Upper lobe of right lung (tissue), 1 donor: ENCODE data around the gene ATF6. TPM values are rescaled to one million over a fixed set of nuclear protein-coding genes. Genes with fewer than 3 reads are reported as not detected.
A peak's percentile ranks its signal among the peaks of the same experiment; 100 is the strongest.

Source experiments
- ATAC-seq: fragments of 200-7000 bp; cut with Tn5 transposase; one replicate; pipeline ENCODE4 v1.9.1; 2020; ENCODE audit warnings: mild to moderate bottlenecking, moderate library complexity
- DNase-seq: peaks from one replicate; pipeline ENCODE4 v3.0.0-alpha.2; 2020
- H3K27ac ChIP-seq: fragments of 200-600 bp; one replicate; pipeline ENCODE4 v1.8.0; 2022
- H3K27me3 ChIP-seq: fragments of 200-600 bp; one replicate; pipeline ENCODE4 v1.8.0; 2022; ENCODE audit warnings: mild to moderate bottlenecking
- H3K36me3 ChIP-seq: fragments of 200-600 bp; one replicate; pipeline ENCODE4 v1.8.0; 2022
- H3K4me1 ChIP-seq: fragments of 200-600 bp; one replicate; pipeline ENCODE4 v1.8.0; 2022
- H3K4me3 ChIP-seq: fragments of 200-600 bp; one replicate; pipeline ENCODE4 v1.8.0; 2022; ENCODE audit warnings: mild to moderate bottlenecking
- H3K9me3 ChIP-seq: fragments of 200-600 bp; one replicate; pipeline ENCODE4 v1.8.0; 2022
- intact Hi-C: fragments of 100-400 bp; cut with DNase I; formaldehyde crosslinking; loops from one replicate; pipeline ENCODE4 v1.11.0; 2022
- total RNA-seq: library from RNA; stranded (reverse); fragmentation: NEBNext Ultra II Directional; extraction: Animal tissue kit (Norgen Biotek cat#: 25700); gene quantifications from one replicate; pipeline ENCODE4 v1.2.1, GENCODE V29; 2021
- TF ChIP-seq, protein P1 (sequence below): fragments of 200-600 bp; IDR thresholded peaks from one replicate; pipeline ENCODE4 v1.8.0; 2022; ENCODE audit warnings: antibody characterized with exemption
- donor health status: DM: no; HTN: yes; CAD: no; lungs with severe emphysema.

ATF6 gene
- total RNA-seq, 1 donor from 2014 or later, result 32.0 TPM

DNA sequence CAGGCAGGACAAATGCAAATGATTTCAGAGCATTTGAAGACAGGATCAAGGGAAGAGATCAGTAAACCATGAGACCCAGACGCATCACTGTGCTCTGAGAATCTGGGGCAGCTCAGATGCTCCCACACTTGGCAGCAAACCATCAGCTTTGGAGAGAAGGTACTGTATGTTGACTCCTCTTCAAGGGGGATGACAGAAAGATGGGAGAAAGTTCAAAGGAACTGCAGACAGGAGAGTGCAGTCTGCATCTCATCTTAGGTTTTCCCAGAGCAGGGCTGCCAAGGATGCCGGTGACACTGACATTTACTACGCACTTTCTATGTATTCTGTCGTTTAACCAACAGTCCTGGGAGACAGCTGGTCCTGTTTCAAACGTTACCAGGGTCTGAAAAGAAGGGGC lies 221.8 kb downstream of the ATF6 start:
- intact Hi-C loops, result no loop called here
- H3K36me3 ChIP-seq, result no peaks in the 10 kb centered on the region
- ATAC-seq, result no peak
- no peaks in the 10 kb centered on the region for H3K4me1 ChIP-seq
- H3K27me3 ChIP-seq, result no peaks in the 10 kb centered on the region
- H3K9me3 ChIP-seq, result peaks cover 7% of the 10 kb centered on the region
- H3K27ac ChIP-seq, result no peak overlapping the region
- no peak overlapping the region for H3K4me3 ChIP-seq
- no peak for DNase-seq
- TF ChIP-seq, protein P1, sequence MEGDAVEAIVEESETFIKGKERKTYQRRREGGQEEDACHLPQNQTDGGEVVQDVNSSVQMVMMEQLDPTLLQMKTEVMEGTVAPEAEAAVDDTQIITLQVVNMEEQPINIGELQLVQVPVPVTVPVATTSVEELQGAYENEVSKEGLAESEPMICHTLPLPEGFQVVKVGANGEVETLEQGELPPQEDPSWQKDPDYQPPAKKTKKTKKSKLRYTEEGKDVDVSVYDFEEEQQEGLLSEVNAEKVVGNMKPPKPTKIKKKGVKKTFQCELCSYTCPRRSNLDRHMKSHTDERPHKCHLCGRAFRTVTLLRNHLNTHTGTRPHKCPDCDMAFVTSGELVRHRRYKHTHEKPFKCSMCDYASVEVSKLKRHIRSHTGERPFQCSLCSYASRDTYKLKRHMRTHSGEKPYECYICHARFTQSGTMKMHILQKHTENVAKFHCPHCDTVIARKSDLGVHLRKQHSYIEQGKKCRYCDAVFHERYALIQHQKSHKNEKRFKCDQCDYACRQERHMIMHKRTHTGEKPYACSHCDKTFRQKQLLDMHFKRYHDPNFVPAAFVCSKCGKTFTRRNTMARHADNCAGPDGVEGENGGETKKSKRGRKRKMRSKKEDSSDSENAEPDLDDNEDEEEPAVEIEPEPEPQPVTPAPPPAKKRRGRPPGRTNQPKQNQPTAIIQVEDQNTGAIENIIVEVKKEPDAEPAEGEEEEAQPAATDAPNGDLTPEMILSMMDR, result no peak

DNA sequence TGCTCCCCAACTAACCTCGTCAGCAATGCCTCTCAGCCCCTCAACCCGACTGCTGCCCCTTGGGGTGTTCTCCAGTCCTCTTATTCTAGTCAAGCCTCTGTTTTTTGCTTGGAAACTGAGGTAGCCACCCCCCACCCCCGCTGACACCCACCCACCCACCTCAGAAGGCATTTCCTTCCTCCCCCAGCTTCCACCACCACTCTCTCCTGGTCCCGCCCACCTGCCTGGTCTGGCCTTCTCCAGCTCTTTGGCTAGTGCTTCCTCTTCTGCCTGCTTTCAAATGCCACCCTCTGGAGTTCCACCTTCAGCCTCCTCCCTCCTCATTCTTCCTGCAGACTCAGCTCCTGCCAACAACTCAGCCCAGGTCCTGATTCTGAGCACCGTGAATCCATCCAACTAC lies 222.3 kb downstream of the ATF6 start:
- H3K4me3 ChIP-seq, result no peak overlapping the region
- intact Hi-C loops, result no loop called here
- H3K36me3 ChIP-seq, result no peaks in the 10 kb centered on the region
- no peaks in the 10 kb centered on the region for H3K4me1 ChIP-seq
- no peak overlapping the region for H3K27ac ChIP-seq
- peak; percentile 51 for ATAC-seq
- TF ChIP-seq, protein P1, result no peak
- no peaks in the 10 kb centered on the region for H3K27me3 ChIP-seq
- DNase-seq, result no peak
- peaks cover 7% of the 10 kb centered on the region for H3K9me3 ChIP-seq

DNA sequence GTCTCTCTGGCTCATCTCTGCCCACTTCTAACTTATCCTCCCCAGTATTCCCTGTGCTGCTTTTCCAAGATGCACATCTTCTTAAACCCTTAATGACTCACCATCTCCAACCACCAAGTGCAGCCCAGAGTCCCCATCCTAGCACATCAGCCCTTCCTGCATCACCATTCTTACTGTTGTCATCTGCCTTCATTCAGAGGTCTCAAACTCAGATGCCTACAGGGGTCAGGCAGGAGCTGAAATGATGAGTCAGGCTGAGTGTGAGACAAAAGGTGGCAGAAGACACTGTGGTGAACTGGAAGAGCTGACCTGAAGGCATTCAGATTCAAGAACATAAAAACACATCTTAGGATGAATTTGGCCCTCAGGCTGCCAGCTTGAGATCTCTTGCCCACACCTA lies 223.0 kb downstream of the ATF6 start:
- intact Hi-C loops, result no loop called here
- H3K9me3 ChIP-seq, result peaks cover 7% of the 10 kb centered on the region
- no peaks in the 10 kb centered on the region for H3K36me3 ChIP-seq
- no peaks in the 10 kb centered on the region for H3K4me1 ChIP-seq
- no peaks in the 10 kb centered on the region for H3K27me3 ChIP-seq
- TF ChIP-seq, protein P1, result no peak
- H3K4me3 ChIP-seq, result no peak overlapping the region
- H3K27ac ChIP-seq, result no peak overlapping the region
- no peak for ATAC-seq
- no peak for DNase-seq

DNA sequence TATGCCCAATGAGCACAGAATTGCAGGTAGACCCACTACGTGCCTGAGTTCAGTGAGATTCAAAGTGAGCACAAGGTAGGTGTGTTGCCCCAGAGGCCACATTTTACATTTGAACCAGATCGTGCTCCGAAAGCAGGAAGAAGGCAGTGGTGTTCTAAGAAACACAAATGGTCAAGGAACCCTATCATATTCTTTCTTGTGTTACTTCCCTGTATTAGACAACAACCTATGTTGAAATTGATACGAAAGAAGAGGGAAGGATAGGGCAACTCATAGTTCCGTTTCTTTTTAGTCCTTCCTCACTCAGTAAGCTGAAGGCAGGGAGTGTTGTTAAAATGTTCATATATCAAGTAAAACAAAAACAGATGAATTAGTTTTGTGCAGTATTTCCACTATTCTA lies 223.7 kb downstream of the ATF6 start:
- no peak overlapping the region for H3K4me3 ChIP-seq
- peak; percentile 1 for DNase-seq

DNA sequence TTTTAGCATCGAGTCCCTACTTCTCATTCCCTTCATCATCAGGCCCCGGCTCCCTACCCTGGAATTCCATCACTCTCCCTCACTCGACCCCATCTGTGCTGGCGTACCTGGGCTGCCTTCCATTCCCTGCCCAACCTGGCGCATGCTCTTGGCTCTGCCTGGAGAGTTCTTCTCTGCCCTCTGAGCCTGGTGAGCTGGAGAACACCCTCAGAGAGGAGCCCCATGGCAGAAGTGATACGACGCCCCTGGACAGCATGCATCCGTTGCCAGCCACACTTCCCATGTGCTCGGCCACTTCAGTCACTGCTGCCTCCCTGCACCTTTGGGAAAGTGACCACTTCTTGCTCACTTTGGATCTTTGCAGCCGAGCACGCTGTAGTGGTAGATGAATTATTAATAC lies 227.5 kb downstream of the ATF6 start:
- intact Hi-C loops, result no loop called here
- ATAC-seq (no peak), DNase-seq (peak; percentile 40)
- Histone ChIP-seq H3K9me3 (no peaks in the 10 kb centered on the region), H3K27ac (no peak overlapping the region), H3K36me3 (no peaks in the 10 kb centered on the region), H3K4me1 (no peaks in the 10 kb centered on the region), H3K4me3 (no peak overlapping the region), H3K27me3 (no peaks in the 10 kb centered on the region)
- TF ChIP-seq, protein P1, result no peak

More for the DNA sequence above, 223.7 kb downstream of the ATF6 start:
- intact Hi-C loops, result no loop called here
- H3K36me3 ChIP-seq, result no peaks in the 10 kb centered on the region
- H3K27ac ChIP-seq, result no peak overlapping the region
- H3K27me3 ChIP-seq, result no peaks in the 10 kb centered on the region
- no peaks in the 10 kb centered on the region for H3K4me1 ChIP-seq
- peak; percentile 75 for ATAC-seq
- peaks cover 7% of the 10 kb centered on the region for H3K9me3 ChIP-seq
- TF ChIP-seq, protein P1, result no peak

DNA sequence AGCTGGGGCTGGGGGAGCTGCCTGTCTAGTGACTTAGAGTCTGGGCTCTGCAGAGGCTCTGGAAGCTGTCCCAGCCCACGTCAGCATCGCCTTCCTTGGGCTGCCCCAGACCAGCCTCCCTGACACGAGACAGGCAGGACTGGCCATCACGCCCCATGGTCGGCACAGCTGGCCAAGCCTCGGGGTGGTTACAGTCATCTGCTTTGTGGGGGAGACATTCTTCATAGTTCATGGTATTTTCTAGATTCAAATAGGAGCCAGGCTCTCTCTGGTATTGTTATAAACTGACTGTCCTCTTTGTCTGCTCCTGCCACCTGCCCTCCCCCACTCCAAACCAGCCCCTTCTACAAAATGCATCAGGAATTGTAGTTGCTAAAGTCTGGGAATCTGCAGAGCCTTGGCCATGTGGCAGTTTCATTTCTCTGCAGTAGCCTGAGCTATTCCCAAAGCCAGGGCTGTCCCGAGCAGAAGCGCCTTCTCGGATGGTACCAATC lies 228.1 kb downstream of the ATF6 start:
- peak; percentile 63 for DNase-seq
- intact Hi-C loops, result no loop called here

More for the DNA sequence above, 228.1 kb downstream of the ATF6 start:
- Histone ChIP-seq H3K9me3 (no peaks in the 10 kb centered on the region), H3K27ac (no peak overlapping the region), H3K4me3 (no peak overlapping the region), H3K36me3 (no peaks in the 10 kb centered on the region), H3K4me1 (no peaks in the 10 kb centered on the region), H3K27me3 (no peaks in the 10 kb centered on the region)
- peak; percentile 37 for ATAC-seq
- TF ChIP-seq, protein P1, result no peak
